Lower lobe of right lung (tissue), 2 donors: Measurements from ENCODE around the gene DNAH3. TPM values are rescaled to one million over a fixed set of nuclear protein-coding genes. Genes with fewer than 3 reads are reported as not detected.
A peak's percentile ranks its signal among the peaks of the same experiment; 100 is the strongest.
"Not testable (repeated sequence)": the region's sequence is repeated elsewhere in the genome, so short reads cannot be mapped to it uniquely, and the experiment has no call there.

Experiments
- ATAC-seq, 2 donors: fragments of 200-7000 bp; cut with Tn5 transposase; one replicate each; pipeline ENCODE4 v1.9.1; 2020 to 2022; ENCODE audit warnings: mild to moderate bottlenecking in 2 of 2, moderate library complexity in 2 of 2
- DNase-seq: peaks from one replicate; pipeline ENCODE4 v3.0.0-alpha.2; 2020
- H3K27ac ChIP-seq: fragments of 200-600 bp; one replicate; pipeline ENCODE4 v1.8.0; 2022
- H3K27me3 ChIP-seq: fragments of 200-600 bp; one replicate; pipeline ENCODE4 v1.8.0; 2022; ENCODE audit warnings: low read depth
- H3K36me3 ChIP-seq: fragments of 200-600 bp; one replicate; pipeline ENCODE4 v1.8.0; 2022; ENCODE audit warnings: mild to moderate bottlenecking
- H3K4me1 ChIP-seq: fragments of 200-600 bp; one replicate; pipeline ENCODE4 v1.8.0; 2022
- H3K4me3 ChIP-seq: fragments of 200-600 bp; one replicate; pipeline ENCODE4 v1.8.0; 2022; ENCODE audit warnings: mild to moderate bottlenecking
- H3K9me3 ChIP-seq: fragments of 200-600 bp; one replicate; pipeline ENCODE4 v1.8.0; 2022
- intact Hi-C: fragments of 100-400 bp; cut with DNase I; formaldehyde crosslinking; loops from one replicate; pipeline ENCODE4 v1.11.0; 2022
- total RNA-seq: library from RNA; stranded (reverse); fragmentation: NEBNext Ultra II Directional; extraction: Animal tissue kit (Norgen Biotek cat#: 25700); gene quantifications from one replicate; pipeline ENCODE4 v1.2.1, GENCODE V29; 2021
- TF ChIP-seq, protein P1 (sequence below): fragments of 200-600 bp; IDR thresholded peaks from one replicate; pipeline ENCODE4 v1.8.0; 2022; ENCODE audit warnings: antibody characterized with exemption, mild to moderate bottlenecking
- donor health status: DM: no; HTN: yes; CAD: no; lungs with severe emphysema.

Gene DNAH3
- total RNA-seq, 1 donor from 2014 or later, result 10.9 TPM

DNA sequence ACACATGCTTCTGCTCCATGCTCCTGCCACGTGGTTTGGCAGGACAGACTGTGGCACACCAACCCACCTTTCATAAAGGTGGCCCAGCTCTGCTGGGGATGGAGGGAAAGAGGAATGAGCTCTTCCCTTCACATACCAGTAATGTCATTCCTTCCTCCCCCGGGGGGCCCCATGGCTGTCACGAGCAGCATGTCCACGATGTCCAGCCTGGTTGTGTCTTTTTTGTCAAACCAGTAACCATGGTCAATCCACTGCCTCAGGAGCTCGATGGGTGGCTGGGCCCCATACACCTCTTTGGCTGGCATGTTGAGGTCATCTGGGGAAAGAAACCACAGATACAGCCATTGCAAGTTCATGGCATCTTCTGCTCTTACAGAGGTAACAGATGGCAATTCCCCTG lies 153.5 kb downstream of the DNAH3 start:
- no peaks in the 10 kb centered on the region for H3K4me1 ChIP-seq
- DNase-seq (no peak), ATAC-seq (no peak)
- H3K9me3 ChIP-seq, result no peaks in the 10 kb centered on the region
- H3K27ac ChIP-seq, result no peak overlapping the region
- H3K4me3 ChIP-seq, result no peak overlapping the region
- H3K36me3 ChIP-seq, result no peaks in the 10 kb centered on the region
- TF ChIP-seq, protein P1, sequence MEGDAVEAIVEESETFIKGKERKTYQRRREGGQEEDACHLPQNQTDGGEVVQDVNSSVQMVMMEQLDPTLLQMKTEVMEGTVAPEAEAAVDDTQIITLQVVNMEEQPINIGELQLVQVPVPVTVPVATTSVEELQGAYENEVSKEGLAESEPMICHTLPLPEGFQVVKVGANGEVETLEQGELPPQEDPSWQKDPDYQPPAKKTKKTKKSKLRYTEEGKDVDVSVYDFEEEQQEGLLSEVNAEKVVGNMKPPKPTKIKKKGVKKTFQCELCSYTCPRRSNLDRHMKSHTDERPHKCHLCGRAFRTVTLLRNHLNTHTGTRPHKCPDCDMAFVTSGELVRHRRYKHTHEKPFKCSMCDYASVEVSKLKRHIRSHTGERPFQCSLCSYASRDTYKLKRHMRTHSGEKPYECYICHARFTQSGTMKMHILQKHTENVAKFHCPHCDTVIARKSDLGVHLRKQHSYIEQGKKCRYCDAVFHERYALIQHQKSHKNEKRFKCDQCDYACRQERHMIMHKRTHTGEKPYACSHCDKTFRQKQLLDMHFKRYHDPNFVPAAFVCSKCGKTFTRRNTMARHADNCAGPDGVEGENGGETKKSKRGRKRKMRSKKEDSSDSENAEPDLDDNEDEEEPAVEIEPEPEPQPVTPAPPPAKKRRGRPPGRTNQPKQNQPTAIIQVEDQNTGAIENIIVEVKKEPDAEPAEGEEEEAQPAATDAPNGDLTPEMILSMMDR, result no peak
- no peaks in the 10 kb centered on the region for H3K27me3 ChIP-seq
- intact Hi-C loops, result no loop called here

- ATAC-seq, result no peak
- TF ChIP-seq, protein P1, result no peak
- no peaks in the 10 kb centered on the region for H3K4me1 ChIP-seq
- no peak overlapping the region for H3K27ac ChIP-seq
- DNase-seq, result no peak
- no peak overlapping the region for H3K4me3 ChIP-seq
- H3K27me3 ChIP-seq, result no peaks in the 10 kb centered on the region
- no peaks in the 10 kb centered on the region for H3K9me3 ChIP-seq
- intact Hi-C loops, result no loop called here
- no peaks in the 10 kb centered on the region for H3K36me3 ChIP-seq
These were observed 154.9 kb downstream of the DNAH3 start for GRCh38 chr16:20995711-20996110.

DNA sequence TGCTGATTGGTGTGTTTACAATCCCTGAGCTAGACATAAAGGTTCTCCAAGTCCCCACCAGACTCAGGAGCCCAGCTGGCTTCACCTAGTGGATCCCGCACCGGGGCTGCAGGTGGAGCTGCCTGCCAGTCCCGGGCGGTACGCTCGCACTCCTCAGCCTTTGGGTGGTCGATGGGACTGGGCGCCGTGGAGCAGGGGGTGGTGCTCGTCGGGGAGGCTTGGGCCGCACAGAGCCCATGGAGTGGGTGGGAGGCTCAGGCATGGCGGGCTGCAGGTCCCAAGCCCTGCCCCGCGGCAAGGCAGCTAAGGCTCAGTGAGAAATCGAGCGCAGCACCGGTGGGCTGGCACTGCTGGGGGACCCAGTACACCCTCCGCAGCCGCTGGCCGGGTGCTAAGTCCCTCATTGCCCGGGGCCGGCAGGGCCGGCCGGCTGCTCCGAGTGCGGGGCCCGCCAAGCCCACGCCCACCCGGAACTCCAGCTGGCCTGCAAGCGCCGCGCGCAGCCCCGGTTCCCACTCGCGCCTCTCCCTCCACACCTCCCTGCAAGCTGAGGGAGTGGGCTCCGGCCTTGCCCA lies 161.1 kb downstream of the DNAH3 start:
- H3K27ac ChIP-seq, H3K27me3 ChIP-seq, DNase-seq, ATAC-seq, H3K36me3 ChIP-seq, H3K9me3 ChIP-seq, intact Hi-C loops, H3K4me1 ChIP-seq: not testable (repeated sequence)
- H3K4me3 ChIP-seq, result peak overlapping the region; percentile 11

DNA sequence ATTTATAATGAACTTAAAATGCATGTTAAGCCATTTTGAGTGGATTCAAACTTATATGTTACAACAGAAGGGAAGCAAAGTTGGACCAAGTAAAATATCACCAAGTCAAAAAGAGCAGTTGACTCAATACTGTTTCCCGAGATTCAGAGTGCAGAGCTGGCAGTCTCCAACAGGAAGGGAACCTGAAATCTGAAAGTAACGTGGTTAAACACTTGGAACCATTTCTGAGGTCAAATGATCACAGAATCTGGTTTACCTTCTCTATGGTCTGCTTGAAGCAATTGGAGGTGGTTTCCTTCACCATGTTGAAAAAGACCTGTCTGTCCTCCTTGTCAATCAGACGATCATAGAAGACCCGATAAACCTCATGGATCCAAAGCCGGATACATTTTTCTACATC lies 163.6 kb downstream of the DNAH3 start:
- intact Hi-C loops, result no loop called here
- TF ChIP-seq, protein P1, result no peak
- Histone ChIP-seq H3K4me3 (no peak overlapping the region), H3K36me3 (no peaks in the 10 kb centered on the region), H3K27ac (no peak overlapping the region), H3K4me1 (no peaks in the 10 kb centered on the region), H3K9me3 (no peaks in the 10 kb centered on the region), H3K27me3 (no peaks in the 10 kb centered on the region)
- DNase-seq, result no peak
- no peak for ATAC-seq

DNA sequence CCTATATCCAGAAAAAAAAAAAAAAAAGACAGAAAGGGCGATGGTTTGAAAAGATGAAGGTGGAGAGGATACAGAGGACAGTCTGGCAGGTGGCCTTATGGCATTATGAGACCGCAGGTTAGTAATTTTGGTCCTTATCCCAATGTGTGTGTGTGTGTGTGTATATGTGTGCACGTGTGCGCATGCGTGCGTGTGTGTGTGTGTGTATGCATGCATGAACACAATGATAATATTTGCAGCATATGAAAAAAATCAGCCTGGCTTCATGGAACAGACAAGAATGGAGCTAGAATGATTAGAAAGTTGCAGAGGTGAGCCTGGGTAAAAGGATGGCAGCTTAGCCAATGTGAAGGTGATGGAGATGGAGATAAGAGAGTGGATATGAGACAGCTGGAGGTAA lies 166.6 kb downstream of the DNAH3 start:
- H3K4me3 ChIP-seq, result no peak overlapping the region
- ATAC-seq, result no peak

GRCh38 chr16:20976576-20976975 lies 174.1 kb downstream of the DNAH3 start:
- Histone ChIP-seq H3K36me3 (no peaks in the 10 kb centered on the region), H3K4me1 (no peaks in the 10 kb centered on the region), H3K4me3 (no peak overlapping the region)

More for the DNA sequence above, 166.6 kb downstream of the DNAH3 start:
- TF ChIP-seq, protein P1, result no peak
- DNase-seq, result no peak
- H3K4me1 ChIP-seq, result no peaks in the 10 kb centered on the region
- H3K27ac ChIP-seq, result no peak overlapping the region
- no peaks in the 10 kb centered on the region for H3K27me3 ChIP-seq
- H3K36me3 ChIP-seq, result no peaks in the 10 kb centered on the region
- intact Hi-C loops, result no loop called here
- H3K9me3 ChIP-seq, result no peaks in the 10 kb centered on the region

DNA sequence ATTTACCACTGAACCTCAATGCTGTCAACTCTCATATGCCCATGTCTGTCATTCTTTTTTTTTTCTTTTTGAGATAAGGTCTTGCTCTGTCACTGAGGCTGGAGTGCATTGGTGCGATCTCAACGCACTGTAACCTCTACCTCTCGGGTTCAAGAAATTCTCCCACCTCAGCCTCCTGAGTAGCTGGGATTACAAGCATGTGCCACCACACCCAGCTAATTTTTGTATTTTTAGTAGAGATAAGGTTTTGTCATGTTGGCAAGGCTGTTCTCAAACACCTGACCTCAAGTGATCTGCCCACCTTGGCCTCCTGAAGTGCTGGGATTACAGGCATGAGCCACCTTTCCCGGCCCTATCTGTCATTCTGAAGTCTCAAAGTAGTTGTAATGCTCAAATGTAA lies 177.4 kb downstream of the DNAH3 start:
- intact Hi-C loops, result not testable (repeated sequence)

More at GRCh38 chr16:20976576-20976975, 174.1 kb downstream of the DNAH3 start:
- ATAC-seq, result no peak
- intact Hi-C loops, result no loop called here
- DNase-seq, result no peak
- Histone ChIP-seq H3K27ac (no peak overlapping the region), H3K9me3 (no peaks in the 10 kb centered on the region), H3K27me3 (no peaks in the 10 kb centered on the region)
- TF ChIP-seq, protein P1, result no peak

More for the DNA sequence above, 177.4 kb downstream of the DNAH3 start:
- DNase-seq, H3K9me3 ChIP-seq, H3K27ac ChIP-seq, ATAC-seq, H3K4me3 ChIP-seq, H3K4me1 ChIP-seq, H3K36me3 ChIP-seq, H3K27me3 ChIP-seq: not testable (repeated sequence)
